ENCODE results near the gene LARP1.

Gene LARP1

GRCh38 chr5:154755361-154756008 lies at the start of gene LARP1:
Gene LARP1, plus strand, starts transcription at chr5:154755377. Its CDS starts 381 bp downstream, at chr5:154755758.
- Histone ChIP-seq H3K4me2 (peak within 1 kb of the TSS; percentile 93), H3K27me3 (no peaks in the 10 kb centered on the region), H3K4me3 (peak within 1 kb of the TSS; percentile 100), H4K20me1 (peaks cover 47% of the 10 kb centered on the region), H3K27ac (peak within 1 kb of the TSS; percentile 99), H3K9ac (peak within 1 kb of the TSS; percentile 99), H3K4me1 (peaks cover 42% of the 10 kb centered on the region), H3K36me3 (no peaks in the 10 kb centered on the region), H3K9me3 (no peaks in the 10 kb centered on the region)
- TF ChIP-seq Cebpa-rat (IDR thresholded peaks at IDR 0.05) = no peak

GRCh38 chr5:154706416-154706815 lies 48.8 kb upstream of the LARP1 start:
- H3K4me1 ChIP-seq = no peaks in the 10 kb centered on the region

GRCh38 chr5:154707641-154708040 lies 47.5 kb upstream of the LARP1 start:
- TF ChIP-seq Cebpa-rat (IDR thresholded peaks at IDR 0.05) = no peak
- no peaks in the 10 kb centered on the region for H3K36me3 ChIP-seq

More at GRCh38 chr5:154706416-154706815, 48.8 kb upstream of the LARP1 start:
- no peaks in the 10 kb centered on the region for H3K36me3 ChIP-seq
- no peak overlapping the region for H3K9ac ChIP-seq
- no peak overlapping the region for H3K4me2 ChIP-seq
- H3K27me3 ChIP-seq = no peaks in the 10 kb centered on the region
- no peak for TF ChIP-seq Cebpa-rat (IDR thresholded peaks at IDR 0.05)
- H3K27ac ChIP-seq = no peak overlapping the region
- no peaks in the 10 kb centered on the region for H4K20me1 ChIP-seq
- no peaks in the 10 kb centered on the region for H3K9me3 ChIP-seq
- H3K4me3 ChIP-seq = no peak overlapping the region

GRCh38 chr5:154708207-154708606 lies 47.0 kb upstream of the LARP1 start:
- no peaks in the 10 kb centered on the region for H4K20me1 ChIP-seq
- H3K4me3 ChIP-seq = no peak overlapping the region
- H3K9me3 ChIP-seq = no peaks in the 10 kb centered on the region
- no peaks in the 10 kb centered on the region for H3K36me3 ChIP-seq
- H3K27ac ChIP-seq = no peak overlapping the region
- no peak overlapping the region for H3K9ac ChIP-seq
- H3K4me1 ChIP-seq = no peaks in the 10 kb centered on the region
- TF ChIP-seq Cebpa-rat (IDR thresholded peaks at IDR 0.05) = no peak
- H3K27me3 ChIP-seq = no peaks in the 10 kb centered on the region
- H3K4me2 ChIP-seq = no peak overlapping the region

More at GRCh38 chr5:154707641-154708040, 47.5 kb upstream of the LARP1 start:
- H3K9me3 ChIP-seq = no peaks in the 10 kb centered on the region
- H3K9ac ChIP-seq = no peak overlapping the region
- no peaks in the 10 kb centered on the region for H4K20me1 ChIP-seq
- H3K27ac ChIP-seq = no peak overlapping the region
- no peak overlapping the region for H3K4me2 ChIP-seq
- H3K4me3 ChIP-seq = no peak overlapping the region
- no peaks in the 10 kb centered on the region for H3K27me3 ChIP-seq
- no peaks in the 10 kb centered on the region for H3K4me1 ChIP-seq

GRCh38 chr5:154708846-154709245 lies 46.3 kb upstream of the LARP1 start:
- no peak overlapping the region for H3K27ac ChIP-seq
- H3K27me3 ChIP-seq = no peaks in the 10 kb centered on the region
- H3K9me3 ChIP-seq = no peaks in the 10 kb centered on the region
- H3K9ac ChIP-seq = no peak overlapping the region
- H3K4me3 ChIP-seq = no peak overlapping the region
- no peaks in the 10 kb centered on the region for H4K20me1 ChIP-seq
- no peaks in the 10 kb centered on the region for H3K4me1 ChIP-seq
- H3K4me2 ChIP-seq = no peak overlapping the region
- no peak for TF ChIP-seq Cebpa-rat (IDR thresholded peaks at IDR 0.05)
- no peaks in the 10 kb centered on the region for H3K36me3 ChIP-seq

GRCh38 chr5:154709368-154710305 lies 45.5 kb upstream of the LARP1 start:
- Histone ChIP-seq H3K9me3 (no peaks in the 10 kb centered on the region), H3K4me2 (no peak overlapping the region), H4K20me1 (no peaks in the 10 kb centered on the region), H3K4me3 (no peak overlapping the region), H3K27me3 (no peaks in the 10 kb centered on the region), H3K4me1 (no peaks in the 10 kb centered on the region), H3K27ac (no peak overlapping the region), H3K36me3 (no peaks in the 10 kb centered on the region), H3K9ac (no peak overlapping the region)
- TF ChIP-seq Cebpa-rat (IDR thresholded peaks at IDR 0.05) = no peak

- Histone ChIP-seq H3K4me3 (no peak overlapping the region), H3K36me3 (no peaks in the 10 kb centered on the region), H3K27me3 (no peaks in the 10 kb centered on the region)
Observed at GRCh38 chr5:154712518-154713437, 42.4 kb upstream of the LARP1 start.

GRCh38 chr5:154713615-154714125 lies 41.5 kb upstream of the LARP1 start:
- no peaks in the 10 kb centered on the region for H3K9me3 ChIP-seq
- H3K9ac ChIP-seq = no peak overlapping the region
- H3K27me3 ChIP-seq = no peaks in the 10 kb centered on the region
- no peaks in the 10 kb centered on the region for H4K20me1 ChIP-seq
- H3K4me1 ChIP-seq = no peaks in the 10 kb centered on the region
- TF ChIP-seq Cebpa-rat (IDR thresholded peaks at IDR 0.05) = no peak
- no peak overlapping the region for H3K4me3 ChIP-seq
- no peak overlapping the region for H3K4me2 ChIP-seq
- no peak overlapping the region for H3K27ac ChIP-seq
- no peaks in the 10 kb centered on the region for H3K36me3 ChIP-seq

More at GRCh38 chr5:154712518-154713437, 42.4 kb upstream of the LARP1 start:
- Histone ChIP-seq H4K20me1 (no peaks in the 10 kb centered on the region), H3K9ac (no peak overlapping the region), H3K4me1 (no peaks in the 10 kb centered on the region), H3K27ac (no peak overlapping the region), H3K4me2 (no peak overlapping the region), H3K9me3 (no peaks in the 10 kb centered on the region)
- TF ChIP-seq Cebpa-rat (IDR thresholded peaks at IDR 0.05) = no peak

GRCh38 chr5:154714266-154714986 lies 40.8 kb upstream of the LARP1 start:
- Histone ChIP-seq H4K20me1 (no peaks in the 10 kb centered on the region), H3K27me3 (no peaks in the 10 kb centered on the region), H3K36me3 (no peaks in the 10 kb centered on the region), H3K4me2 (no peak overlapping the region), H3K4me1 (no peaks in the 10 kb centered on the region), H3K4me3 (no peak overlapping the region), H3K27ac (no peak overlapping the region), H3K9ac (no peak overlapping the region), H3K9me3 (no peaks in the 10 kb centered on the region)
- no peak for TF ChIP-seq Cebpa-rat (IDR thresholded peaks at IDR 0.05)

Data from BLaER1 (cell line).